ENCODE results near the gene CDHR2. TPM values are rescaled to one million over a fixed set of nuclear protein-coding genes. Genes with fewer than 3 reads are reported as not detected.

The CDHR2 gene, protein sequence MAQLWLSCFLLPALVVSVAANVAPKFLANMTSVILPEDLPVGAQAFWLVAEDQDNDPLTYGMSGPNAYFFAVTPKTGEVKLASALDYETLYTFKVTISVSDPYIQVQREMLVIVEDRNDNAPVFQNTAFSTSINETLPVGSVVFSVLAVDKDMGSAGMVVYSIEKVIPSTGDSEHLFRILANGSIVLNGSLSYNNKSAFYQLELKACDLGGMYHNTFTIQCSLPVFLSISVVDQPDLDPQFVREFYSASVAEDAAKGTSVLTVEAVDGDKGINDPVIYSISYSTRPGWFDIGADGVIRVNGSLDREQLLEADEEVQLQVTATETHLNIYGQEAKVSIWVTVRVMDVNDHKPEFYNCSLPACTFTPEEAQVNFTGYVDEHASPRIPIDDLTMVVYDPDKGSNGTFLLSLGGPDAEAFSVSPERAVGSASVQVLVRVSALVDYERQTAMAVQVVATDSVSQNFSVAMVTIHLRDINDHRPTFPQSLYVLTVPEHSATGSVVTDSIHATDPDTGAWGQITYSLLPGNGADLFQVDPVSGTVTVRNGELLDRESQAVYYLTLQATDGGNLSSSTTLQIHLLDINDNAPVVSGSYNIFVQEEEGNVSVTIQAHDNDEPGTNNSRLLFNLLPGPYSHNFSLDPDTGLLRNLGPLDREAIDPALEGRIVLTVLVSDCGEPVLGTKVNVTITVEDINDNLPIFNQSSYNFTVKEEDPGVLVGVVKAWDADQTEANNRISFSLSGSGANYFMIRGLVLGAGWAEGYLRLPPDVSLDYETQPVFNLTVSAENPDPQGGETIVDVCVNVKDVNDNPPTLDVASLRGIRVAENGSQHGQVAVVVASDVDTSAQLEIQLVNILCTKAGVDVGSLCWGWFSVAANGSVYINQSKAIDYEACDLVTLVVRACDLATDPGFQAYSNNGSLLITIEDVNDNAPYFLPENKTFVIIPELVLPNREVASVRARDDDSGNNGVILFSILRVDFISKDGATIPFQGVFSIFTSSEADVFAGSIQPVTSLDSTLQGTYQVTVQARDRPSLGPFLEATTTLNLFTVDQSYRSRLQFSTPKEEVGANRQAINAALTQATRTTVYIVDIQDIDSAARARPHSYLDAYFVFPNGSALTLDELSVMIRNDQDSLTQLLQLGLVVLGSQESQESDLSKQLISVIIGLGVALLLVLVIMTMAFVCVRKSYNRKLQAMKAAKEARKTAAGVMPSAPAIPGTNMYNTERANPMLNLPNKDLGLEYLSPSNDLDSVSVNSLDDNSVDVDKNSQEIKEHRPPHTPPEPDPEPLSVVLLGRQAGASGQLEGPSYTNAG (N-terminal part only)
- total RNA-seq, result not detected in 2 replicates

GRCh38 chr5:176548967-176549444, at the start of gene CDHR2:
TSS of gene CDHR2 (plus strand) at chr5:176549342. CDS start at chr5:176565353, 16,011 bp downstream.

DNA sequence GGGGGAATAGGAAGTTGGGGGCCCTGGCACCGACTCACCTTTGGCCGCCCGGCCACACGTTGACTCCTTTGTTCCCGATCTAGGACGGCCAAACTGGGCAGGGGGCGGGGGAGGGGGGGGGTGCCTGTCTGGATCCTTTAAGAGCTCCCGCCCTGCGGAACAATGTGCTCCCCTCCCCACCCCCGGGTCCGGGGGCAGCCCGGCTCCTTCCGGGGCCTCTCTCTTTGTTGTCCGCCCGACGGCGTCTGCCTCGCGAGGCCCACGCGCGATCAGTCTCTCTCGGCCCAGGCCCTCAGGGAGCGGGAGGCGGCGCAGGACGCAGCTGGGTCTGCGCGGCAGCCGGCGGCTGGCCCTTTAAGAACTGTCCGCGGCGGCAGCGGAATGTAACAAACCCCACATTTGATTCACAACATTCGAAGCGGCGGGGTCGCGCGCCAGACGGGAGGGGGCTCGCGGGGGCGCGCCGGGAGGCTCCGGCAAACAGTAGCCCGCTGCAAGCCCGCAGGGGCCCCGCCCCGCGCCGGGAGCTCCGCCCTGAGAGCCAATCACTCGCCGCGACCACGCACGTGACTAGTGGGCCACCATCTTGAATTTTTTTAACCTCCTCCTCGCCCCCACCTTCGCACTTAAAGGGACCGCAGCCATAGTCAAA, 12.1 kb upstream of the CDHR2 start, which contains the start of gene RNF44:
Gene RNF44 (minus strand): TSS at position 501 of the 652 bp plus-strand sequence. CDS start 4,930 bp downstream, outside the sequence.

GRCh38 chr5:176609724-176610434, 60.7 kb downstream of the CDHR2 start, which contains the start of gene GPRIN1:
TSS of gene GPRIN1 (minus strand) at chr5:176610156. CDS start at chr5:176599834, 10,322 bp downstream.

GRCh38 chr5:176629853-176630680, 80.9 kb downstream of the CDHR2 start, which contains the start of the genes EIF4E1B and SNCB:
TSS of gene EIF4E1B (plus strand) at chr5:176630675. CDS start at chr5:176642788, 12,113 bp downstream.
TSS of gene SNCB (minus strand) at chr5:176630534. CDS start at chr5:176629654, 880 bp downstream.

Small RNA genes within 50 kb of the gene (small RNA-seq; reads per million reads assigned to genes)
- not detected for gene MIR4281
- not detected for gene RF00019
- gene RN7SL684P, result not detected

Other genes with a start within 250 kb of the CDHR2 start
- 53.6 and 59.0 TPM in 2 replicates for gene KIAA1191, start 187.6 kb upstream of the CDHR2 start, total RNA-seq
- gene ARL10, start 183.9 kb upstream of the CDHR2 start, total RNA-seq, result 6.1 and 7.7 TPM in 2 replicates
- gene NOP16, start 160.7 kb upstream of the CDHR2 start, total RNA-seq, result 22.3 and 25.7 TPM in 2 replicates
- gene HIGD2A, start 160.6 kb upstream of the CDHR2 start, total RNA-seq, result 38.6 and 39.5 TPM in 2 replicates
- 76.1 and 88.9 TPM in 2 replicates for gene CLTB, start 132.8 kb upstream of the CDHR2 start, total RNA-seq
- 37.5 and 47.3 TPM in 2 replicates for gene FAF2, start 101.0 kb upstream of the CDHR2 start, total RNA-seq
- 2.9 and 4.1 TPM in 2 replicates for gene RNF44, start 11.9 kb upstream of the CDHR2 start, total RNA-seq
- gene GPRIN1, start 60.8 kb downstream of the CDHR2 start, total RNA-seq, result 5.1 and 8.0 TPM in 2 replicates
- 1.2 TPM in 1 of 2 replicates, not detected in the other for gene SNCB, start 81.2 kb downstream of the CDHR2 start, total RNA-seq
- not detected in 2 replicates for gene EIF4E1B, start 81.3 kb downstream of the CDHR2 start, total RNA-seq
- gene TSPAN17, start 98.1 kb downstream of the CDHR2 start, total RNA-seq, result 26.8 and 30.7 TPM in 2 replicates